IMR-90 (cell line): ENCODE data around the gene WDR81. TPM values are rescaled to one million over a fixed set of nuclear protein-coding genes. Genes with fewer than 3 reads are reported as not detected.
A peak's percentile ranks its signal among the peaks of the same experiment; 100 is the strongest.

Experiments
- ATAC-seq: fragments of 200-7000 bp; cut with Tn5 transposase; 2 replicates; pipeline ENCODE4 v1.9.1; 2020; ENCODE audit warnings: low read depth, mild to moderate bottlenecking, moderate library complexity
- BruUV-seq: library from RNA; stranded (reverse); fragments of 400-500 nt; replicated peaks from 2 replicates; lab custom pipeline; 2021; lab: Mats Ljungman, UMichigan
- CTCF ChIA-PET: fragments of 300-600 bp; formaldehyde crosslinking; extraction: SDS; loops from one replicate; lab custom pipeline; 2021; ENCODE audit warnings: antibody characterized with exemption; lab: Yijun Ruan, JAX
- POLR2A ChIA-PET: fragments of 300-600 bp; sonication (Branson Sonifier 250); formaldehyde crosslinking; loops from one replicate; lab custom pipeline; 2022; ENCODE audit warnings: antibody characterized with exemption; ENCODE audit not compliant: unreplicated experiment; lab: Charles Lee
- DNase-seq: peaks from one replicate; pipeline ENCODE4 v3.0.0; 2013
- H2AFZ ChIP-seq: replicated peaks from 2 replicates; pipeline ENCODE3; 2013; ENCODE audit warnings: low read length, mild to moderate bottlenecking; ENCODE audit not compliant: poor library complexity
- H2AK5ac ChIP-seq: 2 replicates; pipeline ENCODE4 v1.6.1; 2013; ENCODE audit warnings: low read depth, low read length, inconsistent platforms
- H2AK9ac ChIP-seq: replicated peaks from 2 replicates; pipeline ENCODE3; 2013; ENCODE audit warnings: mild to moderate bottlenecking, low read depth, low read length, moderate library complexity; ENCODE audit not compliant: poor library complexity
- H2BK120ac ChIP-seq: 2 replicates; pipeline ENCODE4 v1.6.1; 2013; ENCODE audit warnings: low read depth, low read length, inconsistent platforms
- H2BK15ac ChIP-seq: 3 replicates; pipeline ENCODE4 v1.6.1; 2013; ENCODE audit warnings: low read depth, low read length, inconsistent platforms
- H2BK20ac ChIP-seq: 2 replicates; pipeline ENCODE4 v1.6.1; 2013; ENCODE audit warnings: low read depth, mild to moderate bottlenecking, inconsistent platforms, low read length, moderate library complexity
- H2BK5ac ChIP-seq: 2 replicates; pipeline ENCODE4 v1.6.1; 2013; ENCODE audit warnings: mild to moderate bottlenecking, low read depth, low read length, inconsistent platforms; ENCODE audit not compliant: poor library complexity, severe bottlenecking
- H3K14ac ChIP-seq: replicated peaks from 2 replicates; pipeline ENCODE4 v1.6.1; 2013; ENCODE audit warnings: low read depth, low read length, inconsistent platforms
- H3K18ac ChIP-seq: 2 replicates; pipeline ENCODE4 v1.6.1; 2013; ENCODE audit warnings: low read depth, low read length, control low read depth
- H3K23ac ChIP-seq: 2 replicates; pipeline ENCODE4 v1.6.1; 2013; ENCODE audit warnings: low read depth, low read length, inconsistent platforms
- H3K27ac ChIP-seq: 2 replicates; pipeline ENCODE4 v1.5.1; 2013; ENCODE audit warnings: mild to moderate bottlenecking, control low read depth, low read length; ENCODE audit not compliant: insufficient read depth
- H3K27me3 ChIP-seq: 2 replicates; pipeline ENCODE4 v1.6.1; 2013; ENCODE audit warnings: low read length; ENCODE audit not compliant: control insufficient read depth, insufficient read depth
- H3K36me3 ChIP-seq: 2 replicates; pipeline ENCODE4 v1.6.1; 2013; ENCODE audit warnings: low read length, mixed read lengths; ENCODE audit not compliant: control insufficient read depth, insufficient read depth
- H3K4ac ChIP-seq: 2 replicates; pipeline ENCODE4 v1.6.1; 2013; ENCODE audit warnings: low read depth, low read length, inconsistent platforms
- H3K4me1 ChIP-seq: 2 replicates; pipeline ENCODE4 v1.6.1; 2013; ENCODE audit warnings: low read length, mixed read lengths; ENCODE audit not compliant: control insufficient read depth, insufficient read depth
- H3K4me2 ChIP-seq: 2 replicates; pipeline ENCODE4 v1.6.1; 2013; ENCODE audit warnings: low read depth, mild to moderate bottlenecking, control low read depth, low read length, moderate library complexity
- H3K4me3 ChIP-seq: 2 replicates; pipeline ENCODE4 v1.5.1; 2013; ENCODE audit warnings: low read depth, mild to moderate bottlenecking, control low read depth, low read length, moderate library complexity; ENCODE audit not compliant: insufficient read depth
- H3K56ac ChIP-seq: 2 replicates; pipeline ENCODE4 v1.6.1; 2013; ENCODE audit warnings: low read length, inconsistent platforms; ENCODE audit not compliant: insufficient read depth; ENCODE audit errors: extremely low read depth
- H3K79me1 ChIP-seq, 2 experiments: 2 replicates each; pipeline ENCODE4 v1.6.1; 2013; ENCODE audit warnings: low read length in 2 of 2, inconsistent platforms in 1 of 2, low read depth in 1 of 2
- H3K9ac ChIP-seq: 2 replicates; pipeline ENCODE4 v1.6.1; 2013; ENCODE audit warnings: low read depth, low read length, control low read depth
- H3K9me1 ChIP-seq: 2 replicates; pipeline ENCODE4 v1.6.1; 2013; ENCODE audit warnings: low read length, inconsistent platforms; ENCODE audit not compliant: insufficient read depth
- H3K9me3 ChIP-seq: 2 replicates; pipeline ENCODE4 v1.6.1; 2013; ENCODE audit warnings: low read length; ENCODE audit not compliant: control insufficient read depth, insufficient read depth
- H4K20me1 ChIP-seq: 2 replicates; pipeline ENCODE4 v1.6.1; 2013; ENCODE audit warnings: low read length, inconsistent platforms; ENCODE audit not compliant: insufficient read depth
- H4K5ac ChIP-seq: 2 replicates; pipeline ENCODE4 v1.6.1; 2013; ENCODE audit warnings: mild to moderate bottlenecking, low read depth, low read length, control low read depth
- H4K8ac ChIP-seq, 2 experiments: 2 replicates each; pipeline ENCODE4 v1.6.1; 2013; ENCODE audit warnings: low read depth in 2 of 2, low read length in 2 of 2, control low read depth in 1 of 2, inconsistent platforms in 1 of 2
- H4K91ac ChIP-seq: 2 replicates; pipeline ENCODE4 v1.6.1; 2013; ENCODE audit warnings: low read depth, low read length, inconsistent platforms; ENCODE audit not compliant: insufficient read depth
- BHLHE40 ChIP-seq: fragments of 150-350 bp; IDR thresholded peaks from 2 replicates; pipeline ENCODE4 v1.6.1; 2016; ENCODE audit warnings: mild to moderate bottlenecking, low read depth, low read length
- CEBPB ChIP-seq: IDR thresholded peaks from 2 replicates; pipeline ENCODE4 v1.6.1; 2012; ENCODE audit warnings: low read depth, low read length, improper control_type of control experiment
- CHD1 ChIP-seq: IDR thresholded peaks from 2 replicates; pipeline ENCODE4 v1.6.1; 2012; ENCODE audit warnings: low read depth, low read length, improper control_type of control experiment
- ELK1 ChIP-seq: fragments of 150-350 bp; IDR thresholded peaks from 2 replicates; pipeline ENCODE4 v1.6.1; 2016; ENCODE audit warnings: low read depth, mild to moderate bottlenecking, low read length, moderate library complexity, borderline replicate concordance
- FOS ChIP-seq: fragments of 150-350 bp; IDR thresholded peaks from 2 replicates; pipeline ENCODE4 v1.6.1; 2016; ENCODE audit warnings: low read depth, low read length
- MAFK ChIP-seq: IDR thresholded peaks from 2 replicates; pipeline ENCODE4 v1.6.1; 2012; ENCODE audit warnings: low read depth, low read length, improper control_type of control experiment
- MAZ ChIP-seq: IDR thresholded peaks from 2 replicates; pipeline ENCODE4 v1.6.1; 2012; ENCODE audit warnings: low read depth, mild to moderate bottlenecking, low read length, improper control_type of control experiment, moderate library complexity, borderline replicate concordance
- MXI1 ChIP-seq: IDR thresholded peaks from 2 replicates; pipeline ENCODE4 v1.6.1; 2012; ENCODE audit warnings: low read depth, mild to moderate bottlenecking, low read length, moderate library complexity, borderline replicate concordance
- NFE2L2 ChIP-seq: fragments of 150-350 bp; IDR thresholded peaks from 2 replicates; pipeline ENCODE4 v1.6.1; 2016; ENCODE audit warnings: low read depth, mild to moderate bottlenecking, low read length
- POLR2A ChIP-seq: IDR thresholded peaks from 2 replicates; pipeline ENCODE4 v1.6.1; 2012; ENCODE audit warnings: mild to moderate bottlenecking, low read depth, low read length
- RAD21 ChIP-seq: IDR thresholded peaks from 2 replicates; pipeline ENCODE4 v1.6.1; 2012; ENCODE audit warnings: low read length, improper control_type of control experiment
- RCOR1 ChIP-seq: IDR thresholded peaks from 2 replicates; pipeline ENCODE4 v1.6.1; 2012; ENCODE audit warnings: mild to moderate bottlenecking, low read length, improper control_type of control experiment; ENCODE audit not compliant: insufficient replicate concordance
- SMC3 ChIP-seq: fragments of 150-350 bp; IDR thresholded peaks from 2 replicates; pipeline ENCODE4 v1.6.1; 2016; ENCODE audit warnings: low read depth, mild to moderate bottlenecking, antibody characterized with exemption, low read length, moderate library complexity
- USF2 ChIP-seq: fragments of 150-350 bp; IDR thresholded peaks from 2 replicates; pipeline ENCODE4 v1.6.1; 2017; ENCODE audit warnings: mild to moderate bottlenecking, antibody characterized with exemption, low read length, low read depth
- WGBS, 2 experiments: methylation state at CpG; one replicate each; pipeline versions ENCODE4 v1.1.5 to v1.1.7; 2013; ENCODE audit warnings: missing lambda C conversion rate in 2 of 2; ENCODE audit not compliant: insufficient read length in 1 of 2; ENCODE audit errors: extremely low coverage in 2 of 2; 5-methylcytosine and 5-hydroxymethylcytosine counted together
- dilution Hi-C: fragments of 300-500 bp; cut with HindIII; formaldehyde crosslinking; loops from one replicate; pipeline ENCODE4 v1.14.3; 2018; ENCODE audit warnings: low sequenced_read_pairs; ENCODE audit not compliant: unreplicated experiment
- in situ Hi-C: fragments of 300-500 bp; cut with MboI; formaldehyde crosslinking; loops from 3 replicates; pipeline ENCODE4 v1.14.3; 2019; ENCODE audit warnings: low sequenced_read_pairs, inconsistent platforms, mixed read lengths
- intact Hi-C: fragments of 100-400 bp; cut with micrococcal nuclease; formaldehyde crosslinking; loops from 2 replicates; pipeline ENCODE4 v1.10.0; 2022
- polyA plus RNA-seq, 3 experiments: library from polyadenylated mRNA; depleted of rRNA; stranded (reverse); fragments of >200 nt; gene quantifications; 2 replicates each; pipeline ENCODE4 v1.2.3, GENCODE V29; 2012; ENCODE audit warnings: low replicate concordance in 1 of 3
- total RNA-seq: library from RNA; depleted of rRNA; stranded (reverse); fragments of >200 nt; gene quantifications from 2 replicates; pipeline ENCODE4 v1.2.3, GENCODE V29; 2012

WDR81 gene
- total and polyA plus RNA-seq, 2 of the 4 experiments (the other 2 are of a cell fraction), result 3.0 to 8.4 TPM

GRCh38 chr17:1716076-1716911 lies 8.2 kb upstream of the WDR81 start:
- Histone ChIP-seq H2BK20ac (peak overlapping the region; percentile 40; the same call in 1 of the 2 replicates), H2BK120ac (peak overlapping the region; percentile 86), H3K9me3 (no peaks in the 10 kb centered on the region), H3K4ac (peak overlapping the region; percentile 97), H4K91ac (peak overlapping the region; percentile 97), H2AFZ (peak overlapping the region; percentile 89), H3K27me3 (no peaks in the 10 kb centered on the region), H2BK5ac (peak overlapping the region; percentile 96), H2AK9ac (peak overlapping the region; percentile 100), H4K5ac (peak overlapping the region; percentile 60), H3K9me1 (peaks cover 7% of the 10 kb centered on the region), H3K14ac (peak overlapping the region; percentile 97), H3K4me1 (peaks cover 21% of the 10 kb centered on the region), H3K27ac (peak overlapping the region; percentile 98), H3K36me3 (peaks cover 27% of the 10 kb centered on the region), H2BK15ac (peak overlapping the region; percentile 34; the same call in 1 of the 3 replicates), H2AK5ac (peak overlapping the region; percentile 88), H3K23ac (peak overlapping the region; percentile 92), H4K8ac (peak overlapping the region; percentile 84 to 96), H3K56ac (peak overlapping the region; percentile 98), H3K4me3 (peak overlapping the region; percentile 78), H3K9ac (peak overlapping the region; percentile 92), H3K18ac (peak overlapping the region; percentile 69), H3K4me2 (peak overlapping the region; percentile 58), H4K20me1 (peaks cover 43% of the 10 kb centered on the region), H3K79me1 (peaks cover 0 to 50% of the 10 kb centered on the region in 2 experiments; a peak in 2 of 4 replicates)
- WGBS, 2 experiments, result 0% methylated on average over 42 of the region's 70 CpGs; no CpG with 5 or more reads in 1 of the 2 experiments
- DNase-seq, result peak; percentile 100
- ChIA-PET POLR2A (interaction anchor here (0.6 to 2.2 kb wide), 21 partner anchors 11 to 498 kb away, joined by 3 to 18 read pairs (median 4); partner anchors contain the start of genes PITPNA, RPA1, SERPINF1 and SMYD4), CTCF (interaction anchor here (0.6 to 1.9 kb wide), 5 partner anchors 46 to 149 kb away, joined by 3 to 13 read pairs (median 3); partner anchors contain the start of gene RILP)
- dilution Hi-C loops, result no loop called here
- no TSS peak for BruUV-seq
- intact Hi-C loops, result loop anchor here (2.0 to 5.0 kb wide), 2 partner anchors 113 to 326 kb away; partner anchors contain the start of genes OVCA2 and SMYD4
- peak; percentile 65 for ATAC-seq
- in situ Hi-C loops, result loop anchor here (25.0 kb wide), 1 partner anchor 321 kb away; the partner anchor contains the start of genes DPH1, OVCA2 and RTN4RL1
- TF ChIP-seq USF2 (peak; percentile 90), CEBPB (no peak), CHD1 (peak; percentile 92; the same call in 1 of the 2 replicates), MAZ (peak; percentile 83), FOS (0 out of 2 replicates have a peak, but pooled peaks have one; percentile 10), RCOR1 (no peak), MXI1 (peak; percentile 73; the same call in 1 of the 2 replicates), RAD21 (peak; percentile 40), MAFK (peak; percentile 76), SMC3 (peak; percentile 29; the same call in 1 of the 2 replicates), POLR2A (peak; percentile 99), ELK1 (no peak), NFE2L2 (peak; percentile 96), BHLHE40 (peak; percentile 54; the same call in 1 of the 2 replicates)
